Osteoblast (primary cell): ENCODE measurements around the gene PGAM1. TPM values are rescaled to one million over a fixed set of nuclear protein-coding genes. Genes with fewer than 3 reads are reported as not detected.

ENCODE experiments used
- DNase-seq: peaks from one replicate; pipeline ENCODE4 v3.0.0; 2011; ENCODE audit warnings: low spot score, mixed read lengths; ENCODE audit not compliant: insufficient read length; ENCODE audit errors: missing footprints
- H2AFZ ChIP-seq: 2 replicates; pipeline ENCODE4 v1.6.0; 2011; ENCODE audit warnings: mild to moderate bottlenecking, low read length
- H3K27ac ChIP-seq: 2 replicates; pipeline ENCODE4 v1.5.1; 2011; ENCODE audit warnings: mild to moderate bottlenecking, low read depth, low read length, moderate library complexity
- H3K27me3 ChIP-seq: 2 replicates; pipeline ENCODE4 v1.6.0; 2012; ENCODE audit warnings: mild to moderate bottlenecking, control low read depth, inconsistent platforms, low read length, moderate library complexity; ENCODE audit not compliant: insufficient read depth
- H3K36me3 ChIP-seq: 2 replicates; pipeline ENCODE4 v1.5.1; 2011; ENCODE audit warnings: mild to moderate bottlenecking, low read length, control low read depth, moderate library complexity; ENCODE audit not compliant: insufficient read depth
- H3K4me1 ChIP-seq: 2 replicates; pipeline ENCODE4 v1.5.1; 2011; ENCODE audit warnings: mild to moderate bottlenecking, low read length, control low read depth, moderate library complexity; ENCODE audit not compliant: insufficient read depth
- H3K4me2 ChIP-seq: 2 replicates; pipeline ENCODE4 v1.6.0; 2011; ENCODE audit warnings: mild to moderate bottlenecking, low read length; ENCODE audit not compliant: insufficient read depth
- H3K4me3 ChIP-seq: fragments of 200-600 bp; sonication (generic); 3 replicates; pipeline ENCODE4 v1.5.1; 2012; ENCODE audit warnings: mild to moderate bottlenecking, low read length, inconsistent platforms; ENCODE audit not compliant: insufficient read depth
- H3K79me2 ChIP-seq: 2 replicates; pipeline ENCODE4 v1.6.0; 2012; ENCODE audit warnings: mild to moderate bottlenecking, low read length, control low read depth, inconsistent platforms; ENCODE audit not compliant: insufficient read depth
- H3K9me3 ChIP-seq: 2 replicates; pipeline ENCODE4 v1.5.1; 2011; ENCODE audit warnings: low read depth, low read length, control low read depth
- H4K20me1 ChIP-seq: 2 replicates; pipeline ENCODE4 v1.6.0; 2012; ENCODE audit warnings: mild to moderate bottlenecking, low read length, control low read depth; ENCODE audit not compliant: insufficient read depth
- CTCF ChIP-seq: IDR thresholded peaks from 2 replicates; pipeline ENCODE4 v1.5.1; 2011; ENCODE audit warnings: mild to moderate bottlenecking, low read depth, low read length, moderate library complexity; ENCODE audit errors: extremely low read depth
- total RNA-seq: library from RNA; depleted of rRNA; stranded (reverse); fragments of >200 nt; gene quantifications from 2 replicates; pipeline ENCODE4 v1.2.3, GENCODE V29; 2012

The PGAM1 gene
- total RNA-seq, 1 donor, result 330 TPM

GRCh38 chr10:97459111-97459510 lies 33.1 kb downstream of the PGAM1 start:
- Histone ChIP-seq H3K27ac (no peak overlapping the region), H3K4me1 (peaks cover 4% of the 10 kb centered on the region), H3K4me3 (no peak overlapping the region), H4K20me1 (peaks cover 14% of the 10 kb centered on the region), H3K79me2 (peaks cover 29% of the 10 kb centered on the region), H3K36me3 (peaks cover 90% of the 10 kb centered on the region), H3K27me3 (no peaks in the 10 kb centered on the region), H3K9me3 (no peaks in the 10 kb centered on the region), H3K4me2 (no peak overlapping the region), H2AFZ (no peak overlapping the region)
- TF ChIP-seq CTCF, result no peak
- no peak for DNase-seq

- no peak overlapping the region for H3K4me2 ChIP-seq
- no peaks in the 10 kb centered on the region for H3K9me3 ChIP-seq
- H3K4me3 ChIP-seq, result no peak overlapping the region
- peaks cover 14% of the 10 kb centered on the region for H4K20me1 ChIP-seq
- H3K36me3 ChIP-seq, result peaks cover 90% of the 10 kb centered on the region
- no peaks in the 10 kb centered on the region for H3K27me3 ChIP-seq
- TF ChIP-seq CTCF, result no peak
- no peak overlapping the region for H2AFZ ChIP-seq
- peaks cover 4% of the 10 kb centered on the region for H3K4me1 ChIP-seq
- no peak for DNase-seq
- peaks cover 25% of the 10 kb centered on the region for H3K79me2 ChIP-seq
- no peak overlapping the region for H3K27ac ChIP-seq
These were observed 33.9 kb downstream of the PGAM1 start for GRCh38 chr10:97459933-97460332.

DNA sequence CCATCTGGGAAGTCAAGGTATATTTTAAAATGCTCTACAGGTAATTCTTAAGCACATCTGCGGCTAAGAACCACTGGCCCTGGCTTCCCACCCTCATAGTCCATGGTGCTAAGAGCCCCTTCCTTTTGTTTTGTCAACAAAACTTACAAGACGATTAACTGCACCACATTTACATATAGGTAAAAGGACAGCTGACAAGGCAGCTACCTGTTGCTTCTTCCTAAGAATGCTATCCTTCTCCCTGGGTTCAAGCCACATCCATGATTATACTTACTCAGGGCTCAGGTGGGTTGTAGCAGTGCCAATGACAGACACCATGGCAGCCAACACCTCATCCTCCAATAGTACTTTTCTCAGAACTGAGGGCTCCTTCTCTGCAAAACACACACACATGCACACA lies 36.3 kb downstream of the PGAM1 start:
- Histone ChIP-seq H3K4me1 (peaks cover 4% of the 10 kb centered on the region), H3K9me3 (no peaks in the 10 kb centered on the region), H4K20me1 (peaks cover 14% of the 10 kb centered on the region), H3K79me2 (peaks cover 9% of the 10 kb centered on the region), H3K27me3 (no peaks in the 10 kb centered on the region), H3K4me2 (no peak overlapping the region), H3K27ac (no peak overlapping the region), H3K4me3 (no peak overlapping the region), H3K36me3 (peaks cover 89% of the 10 kb centered on the region), H2AFZ (no peak overlapping the region)
- TF ChIP-seq CTCF, result no peak
- no peak for DNase-seq

GRCh38 chr10:97463363-97464132 lies 37.6 kb downstream of the PGAM1 start:
- Histone ChIP-seq H3K27ac (peak overlapping the region; percentile 32), H3K4me2 (no peak overlapping the region), H3K79me2 (peaks cover 9% of the 10 kb centered on the region), H4K20me1 (peaks cover 14% of the 10 kb centered on the region), H3K4me3 (no peak overlapping the region), H3K9me3 (no peaks in the 10 kb centered on the region), H2AFZ (no peak overlapping the region), H3K36me3 (peaks cover 94% of the 10 kb centered on the region), H3K4me1 (peaks cover 4% of the 10 kb centered on the region), H3K27me3 (no peaks in the 10 kb centered on the region)
- peak; percentile 69 for DNase-seq
- peak; percentile 90 for TF ChIP-seq CTCF
